CD14-positive monocyte (primary cell): ENCODE measurements around the gene GNB5. TPM values are rescaled to one million over a fixed set of nuclear protein-coding genes. Genes with fewer than 3 reads are reported as not detected.
A peak's percentile ranks its signal among the peaks of the same experiment; 100 is the strongest.

Experiments used
- DNase-seq, 3 donors: peaks; one replicate each; pipeline ENCODE4 v3.0.0-alpha.2; 2011 to 2022
- H2AFZ ChIP-seq: 2 replicates; pipeline ENCODE4 v1.6.0; 2012; ENCODE audit warnings: mild to moderate bottlenecking, low read depth, low read length, inconsistent platforms; ENCODE audit not compliant: insufficient read depth, poor library complexity, severe bottlenecking
- H3K27ac ChIP-seq, 2 donors: 1 replicate in 1 of 2; 2 replicates in 1 of 2; pipeline ENCODE4 v1.5.1; 2012 to 2013; ENCODE audit warnings: low read length in 2 of 2, control low read depth in 1 of 2, inconsistent platforms in 1 of 2, low read depth in 1 of 2, mild to moderate bottlenecking in 1 of 2
- H3K27me3 ChIP-seq, 2 donors: one replicate each; pipeline versions ENCODE4 v1.6.0 to v1.6.1; 2011 to 2013; ENCODE audit warnings: low read length in 2 of 2; ENCODE audit not compliant: control insufficient read depth in 2 of 2, insufficient read depth in 2 of 2
- H3K36me3 ChIP-seq, 2 donors: replicated peaks in 1 of 2; 1 replicate in 1 of 2; 2 replicates in 1 of 2; pipeline versions ENCODE4 v1.5.1 to v1.6.1; 2012 to 2013; ENCODE audit warnings: low read length in 2 of 2, control low read depth in 1 of 2, inconsistent platforms in 1 of 2, mild to moderate bottlenecking in 1 of 2; ENCODE audit not compliant: insufficient read depth in 2 of 2, control insufficient read depth in 1 of 2
- H3K4me1 ChIP-seq, 2 donors: 1 replicate in 1 of 2; 2 replicates in 1 of 2; pipeline versions ENCODE4 v1.5.1 to v1.6.1; 2012 to 2013; ENCODE audit warnings: low read length in 2 of 2, control low read depth in 1 of 2, inconsistent platforms in 1 of 2, mild to moderate bottlenecking in 1 of 2, moderate library complexity in 1 of 2; ENCODE audit not compliant: insufficient read depth in 2 of 2, control insufficient read depth in 1 of 2
- H3K4me2 ChIP-seq: replicated peaks from 2 replicates; pipeline ENCODE3; 2012; ENCODE audit warnings: low read length, moderate library complexity, mild to moderate bottlenecking; ENCODE audit not compliant: poor library complexity, severe bottlenecking; ENCODE audit errors: extremely low read depth
- H3K4me3 ChIP-seq, 3 experiments: fragments of 200-600 bp in 1 of 3; sonication (generic) in 1 of 3; replicated peaks in 1 of 3; 1 replicate in 2 of 3; 2 replicates in 1 of 3; pipeline ENCODE4 v1.5.1; 2011 to 2013; ENCODE audit warnings: low read length in 3 of 3, mild to moderate bottlenecking in 3 of 3, control low read depth in 2 of 3, low read depth in 2 of 3, inconsistent platforms in 1 of 3, moderate library complexity in 1 of 3
- H3K79me2 ChIP-seq: 2 replicates; pipeline ENCODE4 v1.6.0; 2012; ENCODE audit warnings: mild to moderate bottlenecking, control low read depth, inconsistent platforms, low read length, moderate library complexity; ENCODE audit not compliant: insufficient read depth
- H3K9ac ChIP-seq: 2 replicates; pipeline ENCODE4 v1.6.0; 2017; ENCODE audit warnings: low read length, mild to moderate bottlenecking; ENCODE audit not compliant: insufficient read depth, poor library complexity, severe bottlenecking
- H3K9me3 ChIP-seq, 2 donors: replicated peaks in 1 of 2; 1 replicate in 1 of 2; 2 replicates in 1 of 2; pipeline versions ENCODE4 v1.5.1 to v1.6.1; 2012 to 2013; ENCODE audit warnings: low read length in 2 of 2, control low read depth in 1 of 2; ENCODE audit not compliant: control insufficient read depth in 1 of 2, insufficient read depth in 1 of 2
- H4K20me1 ChIP-seq: 2 replicates; pipeline ENCODE4 v1.6.0; 2012; ENCODE audit warnings: mild to moderate bottlenecking, low read length, control low read depth, moderate library complexity; ENCODE audit not compliant: insufficient read depth
- H3K27ac Mint-ChIP-seq, 7 donors: one replicate each; pipeline ENCODE4 v1.8.0; 2020; ENCODE audit warnings: mild to moderate bottlenecking in 7 of 7, mixed read lengths in 7 of 7, moderate library complexity in 6 of 7, inconsistent platforms in 2 of 7
- H3K27me3 Mint-ChIP-seq, 3 donors: one replicate each; pipeline ENCODE4 v1.8.0; 2021 to 2022; ENCODE audit warnings: low read depth in 3 of 3, mild to moderate bottlenecking in 3 of 3, mixed read lengths in 3 of 3, moderate library complexity in 3 of 3, inconsistent platforms in 1 of 3
- H3K36me3 Mint-ChIP-seq, 2 donors: one replicate each; pipeline ENCODE4 v1.8.0; 2020; ENCODE audit warnings: mixed read lengths in 2 of 2, inconsistent platforms in 1 of 2, mild to moderate bottlenecking in 1 of 2
- H3K4me1 Mint-ChIP-seq: one replicate; pipeline ENCODE4 v1.8.0; 2020; ENCODE audit warnings: mild to moderate bottlenecking, mixed read lengths
- H3K4me3 Mint-ChIP-seq, 2 donors: one replicate each; pipeline ENCODE4 v1.8.0; 2020; ENCODE audit warnings: mild to moderate bottlenecking in 2 of 2, mixed read lengths in 2 of 2, moderate library complexity in 1 of 2
- H3K9me3 Mint-ChIP-seq, 7 donors: one replicate each; pipeline ENCODE4 v1.8.0; 2020 to 2022; ENCODE audit warnings: mixed read lengths in 7 of 7, mild to moderate bottlenecking in 6 of 7, moderate library complexity in 6 of 7, inconsistent platforms in 2 of 7
- CTCF ChIP-seq: fragments of 200-600 bp; IDR thresholded peaks from one replicate; pipeline ENCODE4 v1.8.0; 2022; ENCODE audit warnings: antibody characterized with exemption, mild to moderate bottlenecking
- WGBS: methylation state at CpG from one replicate; pipeline ENCODE4 v1.1.5; 2013; ENCODE audit warnings: missing lambda C conversion rate; ENCODE audit not compliant: insufficient coverage; 5-methylcytosine and 5-hydroxymethylcytosine counted together
- intact Hi-C, 2 donors: fragments of 100-400 bp; cut with micrococcal nuclease; formaldehyde crosslinking; loops; one replicate each; pipeline versions ENCODE4 v1.15.0 to v1.15.1; 2023
- polyA plus RNA-seq, 3 donors: library from polyadenylated mRNA; depleted of rRNA in 1 of 3; unstranded in 2 of 3; stranded (reverse) in 1 of 3; fragments of 300-500 nt in 2 of 3; fragments of >200 nt in 1 of 3; fragmentation: Illumina TruSeq in 2 of 3; gene quantifications; 1 replicate in 2 of 3; 2 replicates in 1 of 3; pipeline ENCODE4 v1.2.3, GENCODE V29; 2012 to 2021

Gene GNB5
- polyA plus RNA-seq, 3 donors, result 3.1 to 5.4 (median 4.3) TPM

- Mint-ChIP-seq H3K9me3 (peaks cover 0 to 2% (median 0%) of the 10 kb centered on the region in 7 donors), H3K4me1 (no peaks in the 10 kb centered on the region), H3K27me3 (peaks cover 2 to 6% (median 3%) of the 10 kb centered on the region in 3 donors), H3K36me3 (peaks cover 0 to 4% of the 10 kb centered on the region in 2 donors), H3K27ac (no peak overlapping the region), H3K4me3 (no peak overlapping the region)
- no peak overlapping the region for H3K4me3 ChIP-seq
- H3K4me1 ChIP-seq, result no peaks in the 10 kb centered on the region
- H3K9me3 ChIP-seq, result no peaks in the 10 kb centered on the region
- H3K27me3 ChIP-seq, result no peaks in the 10 kb centered on the region
- intact Hi-C loops, result no loop called here
- H2AFZ ChIP-seq, result no peak overlapping the region
- 96% methylated on average over 5 of the region's 19 CpGs for WGBS
- no peak overlapping the region for H3K4me2 ChIP-seq
- peak; percentile 38 for TF ChIP-seq CTCF
- no peaks in the 10 kb centered on the region for H3K36me3 ChIP-seq
- no peak overlapping the region for H3K27ac ChIP-seq
- H3K79me2 ChIP-seq, result no peaks in the 10 kb centered on the region
- no peak overlapping the region for H3K9ac ChIP-seq
- no peaks in the 10 kb centered on the region for H4K20me1 ChIP-seq
- DNase-seq, result no peak
Observed at GRCh38 chr15:52163321-52164190, 27.6 kb downstream of the GNB5 start.

- no peaks in the 10 kb centered on the region for H3K79me2 ChIP-seq
- H4K20me1 ChIP-seq, result no peaks in the 10 kb centered on the region
- intact Hi-C loops, result no loop called here
Observed at GRCh38 chr15:52162876-52163275, 28.3 kb downstream of the GNB5 start.

More at GRCh38 chr15:52162876-52163275, 28.3 kb downstream of the GNB5 start:
- no peak overlapping the region for H3K9ac ChIP-seq
- H3K9me3 Mint-ChIP-seq, result peaks cover 0 to 2% (median 0%) of the 10 kb centered on the region in 7 donors
- no peaks in the 10 kb centered on the region for H3K9me3 ChIP-seq
- H3K4me3 ChIP-seq, result no peak overlapping the region
- H3K4me1 ChIP-seq, result no peaks in the 10 kb centered on the region
- no peak overlapping the region for H3K4me2 ChIP-seq
- no peak overlapping the region for H2AFZ ChIP-seq
- no peaks in the 10 kb centered on the region for H3K27me3 ChIP-seq
- H3K4me3 Mint-ChIP-seq, result no peak overlapping the region
- no peaks in the 10 kb centered on the region for H3K36me3 ChIP-seq
- H3K4me1 Mint-ChIP-seq, result no peaks in the 10 kb centered on the region
- no peak for TF ChIP-seq CTCF
- peaks cover 0 to 4% of the 10 kb centered on the region in 2 donors for H3K36me3 Mint-ChIP-seq
- peaks cover 2 to 6% (median 3%) of the 10 kb centered on the region in 3 donors for H3K27me3 Mint-ChIP-seq
- 92% methylated on average over 20 of the region's 22 CpGs for WGBS
- H3K27ac Mint-ChIP-seq, result no peak overlapping the region
- H3K27ac ChIP-seq, result no peak overlapping the region
- DNase-seq, result no peak
